Measurements from ENCODE around the gene SPINDOC. TPM values are rescaled to one million over a fixed set of nuclear protein-coding genes. Genes with fewer than 3 reads are reported as not detected.
A peak's percentile ranks its signal among the peaks of the same experiment; 100 is the strongest.

Gene SPINDOC
- polyA plus RNA-seq, 3 donors, result 0.10 to 3.3 (median 0.20) TPM

- Mint-ChIP-seq H3K9me3 (no peaks in the 10 kb centered on the region), H3K27ac (peak overlapping the region in 3 of 7 donors; percentile 2 to 23 (median 2)), H3K36me3 (peaks cover 27 to 59% of the 10 kb centered on the region in 2 donors), H3K27me3 (ENCODE audit: low read depth in 3 of 3) (no peaks in the 10 kb centered on the region), H3K4me1 (peaks cover 51% of the 10 kb centered on the region), H3K4me3 (no peak overlapping the region)
- Histone ChIP-seq H4K20me1 (ENCODE audit: insufficient read depth, low read length) (peaks cover 98% of the 10 kb centered on the region), H3K4me2 (replicated peaks; ENCODE audit: extremely low read depth, low read length, poor library complexity, severe bottlenecking) (no peak overlapping the region), H3K79me2 (ENCODE audit: insufficient read depth, low read length) (peaks cover 93% of the 10 kb centered on the region), H3K4me3 (replicated peaks in 1 of 3; ENCODE audit: low read depth in 2 of 3, low read length in 3 of 3) (no peak overlapping the region), H3K9ac (ENCODE audit: insufficient read depth, low read length, poor library complexity, severe bottlenecking) (no peak overlapping the region), H3K27ac (ENCODE audit: low read depth in 1 of 2, low read length in 2 of 2) (no peak overlapping the region), H2AFZ (ENCODE audit: insufficient read depth, low read depth, low read length, poor library complexity, severe bottlenecking) (no peak overlapping the region), H3K4me1 (ENCODE audit: control insufficient read depth in 1 of 2, insufficient read depth in 2 of 2, low read length in 2 of 2) (peaks cover 39 to 44% of the 10 kb centered on the region in 2 donors), H3K27me3 (ENCODE audit: control insufficient read depth in 2 of 2, insufficient read depth in 2 of 2, low read length in 2 of 2) (no peaks in the 10 kb centered on the region), H3K36me3 (replicated peaks in 1 of 2; ENCODE audit: control insufficient read depth in 1 of 2, insufficient read depth in 2 of 2, low read length in 2 of 2) (peaks cover 18 to 54% of the 10 kb centered on the region in 2 donors), H3K9me3 (replicated peaks in 1 of 2; ENCODE audit: control insufficient read depth in 1 of 2, insufficient read depth in 1 of 2, low read length in 2 of 2) (no peaks in the 10 kb centered on the region)
- intact Hi-C loops (cut with micrococcal nuclease), result no loop called here
- no peak for TF ChIP-seq CTCF (IDR thresholded peaks at IDR 0.05)
- 100% methylated on average over 2 of the region's 8 CpGs for WGBS (ENCODE audit: insufficient coverage)
- no peak for DNase-seq
These were observed 62.3 kb downstream of the SPINDOC start for GRCh38 chr11:63875506-63876065.

GRCh38 chr11:63876616-63877015, 63.4 kb downstream of the SPINDOC start:
- peaks cover 52% of the 10 kb centered on the region for H3K4me1 Mint-ChIP-seq
- H3K9me3 Mint-ChIP-seq, result no peaks in the 10 kb centered on the region
- WGBS (ENCODE audit: insufficient coverage), result 95% methylated on average over 3 of the region's 6 CpGs
- intact Hi-C loops (cut with micrococcal nuclease), result no loop called here
- Histone ChIP-seq H3K9ac (ENCODE audit: insufficient read depth, low read length, poor library complexity, severe bottlenecking) (no peak overlapping the region), H3K4me2 (replicated peaks; ENCODE audit: extremely low read depth, low read length, poor library complexity, severe bottlenecking) (no peak overlapping the region), H3K4me3 (replicated peaks in 1 of 3; ENCODE audit: low read depth in 2 of 3, low read length in 3 of 3) (no peak overlapping the region), H2AFZ (ENCODE audit: insufficient read depth, low read depth, low read length, poor library complexity, severe bottlenecking) (no peak overlapping the region), H3K79me2 (ENCODE audit: insufficient read depth, low read length) (peaks cover 95% of the 10 kb centered on the region), H3K27me3 (ENCODE audit: control insufficient read depth in 2 of 2, insufficient read depth in 2 of 2, low read length in 2 of 2) (no peaks in the 10 kb centered on the region), H4K20me1 (ENCODE audit: insufficient read depth, low read length) (peaks cover 98% of the 10 kb centered on the region), H3K9me3 (replicated peaks in 1 of 2; ENCODE audit: control insufficient read depth in 1 of 2, insufficient read depth in 1 of 2, low read length in 2 of 2) (no peaks in the 10 kb centered on the region), H3K36me3 (replicated peaks in 1 of 2; ENCODE audit: control insufficient read depth in 1 of 2, insufficient read depth in 2 of 2, low read length in 2 of 2) (peaks cover 18 to 54% of the 10 kb centered on the region in 2 donors), H3K27ac (ENCODE audit: low read depth in 1 of 2, low read length in 2 of 2) (no peak overlapping the region), H3K4me1 (ENCODE audit: control insufficient read depth in 1 of 2, insufficient read depth in 2 of 2, low read length in 2 of 2) (peaks cover 31 to 34% of the 10 kb centered on the region in 2 donors)
- peaks cover 31 to 65% of the 10 kb centered on the region in 2 donors for H3K36me3 Mint-ChIP-seq
- no peak for DNase-seq
- H3K27me3 Mint-ChIP-seq (ENCODE audit: low read depth in 3 of 3), result no peaks in the 10 kb centered on the region
- peak overlapping the region in 3 of 7 donors; percentile 1 to 66 (median 60) for H3K27ac Mint-ChIP-seq
- H3K4me3 Mint-ChIP-seq, result no peak overlapping the region
- TF ChIP-seq CTCF (IDR thresholded peaks at IDR 0.05), result no peak

Small RNA genes within 50 kb of the gene (small RNA-seq; reads per million reads assigned to genes)
- gene AP006289.1 (ENCODE audit: insufficient read length, low read depth) (not detected), gene RN7SL596P (ENCODE audit: insufficient read length, low read depth) (not detected)

Other genes starting within 250 kb of the SPINDOC start
- gene PLAAT3, start 199.0 kb upstream of the SPINDOC start, polyA plus RNA-seq, result 10 to 100 TPM; 20.2 to 67.3 (median 34.2) TPM
- 10 to 100 TPM; 10.6 to 25.5 (median 22.7) TPM for gene ATL3, start 142.1 kb upstream of the SPINDOC start, polyA plus RNA-seq
- 100 to 1,000 TPM; 123 to 341 (median 232) TPM for gene RTN3, start 132.0 kb upstream of the SPINDOC start, polyA plus RNA-seq
- gene ZFTA, start 44.7 kb upstream of the SPINDOC start, polyA plus RNA-seq, result 1 to 10 TPM in 1 of 3 donors, not detected in 2; 1.2 TPM
- 10 to 100 TPM; 32.4 to 55.7 (median 33.3) TPM for gene MARK2, start 25.7 kb downstream of the SPINDOC start, polyA plus RNA-seq
- not detected for gene RCOR2, start 103.7 kb downstream of the SPINDOC start, polyA plus RNA-seq
- gene NAA40, start 125.5 kb downstream of the SPINDOC start, polyA plus RNA-seq, result 10 to 100 TPM in 1 of 3 donors, 1 to 10 TPM in 2; 1.5 to 14.5 (median 1.6) TPM
- gene COX8A, start 161.2 kb downstream of the SPINDOC start, polyA plus RNA-seq, result 100 to 1,000 TPM; 354 to 588 (median 526) TPM
- 100 to 1,000 TPM; 131 to 170 (median 140) TPM for gene OTUB1, start 173.0 kb downstream of the SPINDOC start, polyA plus RNA-seq
- gene FLRT1, start 222.5 kb downstream of the SPINDOC start, polyA plus RNA-seq, result not detected